ENCODE results near the gene DNAJB6.

Gene DNAJB6

GRCh38 chr7:157463245-157463644 lies 126.4 kb downstream of the DNAJB6 start:
- TF ChIP-seq CTCF (conservative IDR thresholded peaks at IDR 0.05) (no peak), ZFX (IDR thresholded peaks at IDR 0.05) (no peak)

GRCh38 chr7:157464111-157464970 lies 127.5 kb downstream of the DNAJB6 start:
- TF ChIP-seq ZFX (IDR thresholded peaks at IDR 0.05) (no peak), CTCF (conservative IDR thresholded peaks at IDR 0.05) (no peak)
- H3K27ac ChIP-seq: no peak overlapping the region

More at GRCh38 chr7:157463245-157463644, 126.4 kb downstream of the DNAJB6 start:
- H3K27ac ChIP-seq: no peak overlapping the region

- no peak overlapping the region for H3K27ac ChIP-seq
- TF ChIP-seq ZFX (IDR thresholded peaks at IDR 0.05) (no peak), CTCF (conservative IDR thresholded peaks at IDR 0.05) (no peak)
Measured at GRCh38 chr7:157464971-157465886, 128.4 kb downstream of the DNAJB6 start.

- no peak overlapping the region for H3K27ac ChIP-seq
- TF ChIP-seq CTCF (conservative IDR thresholded peaks at IDR 0.05) (no peak), ZFX (IDR thresholded peaks at IDR 0.05) (no peak)
Measured at GRCh38 chr7:157465891-157466866, 129.4 kb downstream of the DNAJB6 start.

GRCh38 chr7:157466867-157467261 lies 130.1 kb downstream of the DNAJB6 start:
- TF ChIP-seq CTCF (conservative IDR thresholded peaks at IDR 0.05): no peak
- TF ChIP-seq ZFX (IDR thresholded peaks at IDR 0.05): no peak
- H3K27ac ChIP-seq: no peak overlapping the region

All from C4-2B (cell line).